GM19023 (cell line): ENCODE data around the gene TRAF3IP1.
"Not testable (repeated sequence)": the region's sequence is repeated elsewhere in the genome, so short reads cannot be mapped to it uniquely, and the experiment has no call there.

Experiments
- ATAC-seq: cut with Tn5 transposase; IDR thresholded peaks from one replicate; pipeline ENCODE4 v1.9.1; 2021; ENCODE audit warnings: mild to moderate bottlenecking, moderate library complexity; ENCODE audit not compliant: unreplicated experiment

TRAF3IP1 gene

GRCh38 chr2:238305965-238306671, 14.2 kb upstream of the TRAF3IP1 start:
- no peak for ATAC-seq

DNA sequence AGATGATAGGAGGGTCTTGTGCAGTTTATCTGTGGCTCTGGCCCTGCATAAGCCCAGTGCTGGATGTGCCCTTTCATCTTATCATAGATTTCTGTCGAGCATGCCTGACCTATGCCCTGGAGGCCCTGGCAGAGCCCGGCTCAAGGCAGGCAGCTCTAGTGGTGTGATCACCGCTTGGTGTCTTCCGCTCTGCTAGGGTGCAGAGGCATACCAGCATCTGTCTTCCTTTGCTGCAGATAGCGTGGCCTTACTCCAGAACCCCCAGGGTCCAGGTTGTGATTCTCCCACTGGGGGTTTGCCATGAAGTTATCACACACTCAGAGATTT, 13.7 kb upstream of the TRAF3IP1 start:
- no peak for ATAC-seq

DNA sequence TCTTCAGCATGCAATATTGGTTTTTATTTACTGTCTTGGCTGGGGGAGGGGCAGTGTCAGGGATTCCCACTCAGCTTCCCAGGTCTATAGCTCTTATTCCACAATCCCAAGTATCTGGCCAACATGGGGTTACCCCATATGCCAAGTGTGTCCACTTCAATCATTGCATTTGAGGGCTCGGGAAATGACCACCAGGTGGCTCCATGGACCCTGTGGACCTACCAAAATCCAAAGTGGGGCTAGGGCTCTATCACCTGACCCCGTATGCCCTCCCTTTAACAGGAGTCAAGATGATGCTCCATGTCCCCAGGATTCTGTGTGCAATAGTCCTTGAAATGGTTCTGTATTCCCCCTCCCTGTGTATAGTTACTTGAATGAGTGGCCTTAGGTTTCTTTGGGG, 12.1 kb upstream of the TRAF3IP1 start:
- ATAC-seq, result no peak

DNA sequence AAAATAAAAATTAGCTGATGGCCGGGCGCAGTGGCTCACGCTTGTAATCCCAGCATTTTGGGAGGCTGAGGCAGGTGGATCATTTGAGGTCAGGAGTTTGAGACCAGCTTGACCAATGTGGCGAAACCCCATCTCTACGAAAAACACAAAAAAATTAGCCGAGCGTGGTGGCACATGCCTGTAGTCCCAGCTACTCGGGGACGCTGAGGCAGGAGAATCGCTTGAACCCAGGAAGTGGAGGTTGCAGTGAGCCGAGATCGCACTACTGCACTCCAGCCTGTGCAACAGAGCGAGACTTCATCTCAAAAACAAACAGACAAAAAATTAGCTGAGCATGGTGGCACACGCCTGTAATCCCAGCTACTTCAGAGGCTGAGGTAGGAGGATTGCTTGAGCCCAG, 9.6 kb upstream of the TRAF3IP1 start:
- not testable (repeated sequence) for ATAC-seq

- no peak for ATAC-seq
Observed at GRCh38 chr2:238313289-238313990, 6.9 kb upstream of the TRAF3IP1 start.

- ATAC-seq, result no peak
Observed at GRCh38 chr2:238313991-238314350, 6.3 kb upstream of the TRAF3IP1 start.

DNA sequence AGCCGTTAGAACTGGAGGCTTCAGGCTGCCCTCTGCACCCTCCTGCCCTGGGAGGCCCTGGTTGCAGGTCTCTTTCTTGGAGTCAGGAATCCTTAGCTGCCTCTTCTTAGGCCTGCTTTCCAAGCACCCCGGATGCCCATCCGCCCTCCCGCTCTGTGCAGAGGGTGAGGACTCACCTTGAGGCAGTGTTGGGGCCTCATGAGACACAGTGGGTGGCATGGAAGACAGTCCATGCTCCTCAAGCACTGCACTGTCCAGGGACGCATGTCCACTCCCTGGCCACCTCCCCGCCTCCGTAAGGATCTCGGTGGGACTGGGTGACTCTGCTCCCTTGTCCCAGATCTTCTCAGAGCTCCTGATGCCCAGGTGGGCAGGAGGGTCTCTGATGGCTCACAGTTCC, 5.7 kb upstream of the TRAF3IP1 start:
- ATAC-seq, result no peak

DNA sequence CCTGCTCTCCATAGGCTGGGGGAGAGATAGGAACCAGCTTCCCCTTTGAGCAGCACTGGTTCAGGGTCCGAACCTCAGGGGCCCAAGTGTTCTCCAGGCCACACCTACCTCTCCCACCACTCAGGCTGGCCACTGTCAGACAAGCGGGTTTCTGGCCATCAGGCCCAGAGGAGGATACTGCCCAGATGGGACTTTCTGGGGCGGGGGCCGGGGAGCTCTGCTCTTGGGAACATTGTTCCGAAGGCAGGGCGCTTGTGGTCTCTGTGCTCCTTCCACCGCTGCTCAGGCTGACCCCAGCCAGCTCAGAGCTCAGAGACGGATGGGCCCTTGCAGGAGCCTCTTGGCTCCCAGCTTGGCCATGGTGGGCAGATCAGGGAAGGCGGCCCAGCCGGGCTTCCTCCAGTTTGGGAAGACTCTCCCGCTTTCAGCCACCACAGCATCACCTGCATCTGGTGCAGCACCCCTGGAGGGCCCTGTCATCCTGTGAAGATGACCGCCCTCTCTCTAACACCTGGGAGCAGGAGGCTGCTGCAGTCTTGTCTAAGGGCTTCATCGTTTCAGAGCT, 5.2 kb upstream of the TRAF3IP1 start:
- no peak for ATAC-seq

DNA sequence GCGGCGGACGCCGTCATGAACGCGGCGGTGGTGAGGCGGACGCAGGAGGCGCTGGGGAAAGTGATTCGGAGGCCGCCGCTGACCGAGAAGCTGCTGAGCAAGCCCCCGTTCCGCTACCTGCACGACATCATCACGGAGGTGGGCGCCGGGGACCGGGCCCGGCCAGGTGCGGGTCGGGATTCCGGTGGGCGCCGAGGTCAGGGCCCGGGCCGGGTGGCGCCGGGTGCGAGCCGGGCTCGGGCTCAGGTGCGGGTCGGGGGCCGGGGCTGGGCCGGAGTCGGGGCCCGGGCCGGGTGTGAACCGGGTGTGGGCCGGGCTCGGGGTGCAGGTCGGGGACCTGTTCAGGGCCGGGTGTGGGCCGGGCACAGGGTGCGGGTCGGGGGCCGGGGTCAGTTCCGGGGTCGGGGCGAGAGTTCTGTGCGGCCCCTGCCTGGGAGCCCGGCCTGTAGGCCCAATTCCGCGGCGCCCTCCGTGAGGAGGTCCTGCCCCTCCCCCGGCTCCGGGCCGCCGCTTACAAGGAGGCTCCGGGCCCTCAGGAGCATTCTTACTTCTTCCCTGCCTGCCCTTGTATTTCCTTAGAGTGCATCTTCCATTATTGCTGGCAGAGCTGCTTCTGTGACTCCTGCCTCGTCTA, 447 bp downstream of the TRAF3IP1 start:
- peak; percentile 35 for ATAC-seq

DNA sequence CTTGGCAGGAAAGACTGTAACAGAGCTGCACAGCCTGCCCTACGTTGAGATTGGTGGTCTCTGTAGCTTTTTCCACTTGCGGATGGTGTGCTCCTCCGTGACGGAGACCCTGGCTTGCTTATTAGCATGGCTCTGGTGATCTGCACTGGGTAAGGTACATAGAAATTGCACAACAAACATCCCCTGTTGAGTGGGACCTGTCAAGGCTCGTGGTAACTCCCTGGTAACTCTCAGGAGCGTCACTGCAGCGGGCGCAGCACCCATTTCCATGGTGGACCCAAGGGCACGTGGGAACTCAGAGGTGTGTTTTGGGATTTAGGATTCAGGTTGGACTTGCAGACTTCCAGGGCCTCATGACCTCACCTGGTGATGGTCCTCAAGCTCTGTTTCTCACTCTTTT, 1.1 kb downstream of the TRAF3IP1 start:
- ATAC-seq, result no peak

DNA sequence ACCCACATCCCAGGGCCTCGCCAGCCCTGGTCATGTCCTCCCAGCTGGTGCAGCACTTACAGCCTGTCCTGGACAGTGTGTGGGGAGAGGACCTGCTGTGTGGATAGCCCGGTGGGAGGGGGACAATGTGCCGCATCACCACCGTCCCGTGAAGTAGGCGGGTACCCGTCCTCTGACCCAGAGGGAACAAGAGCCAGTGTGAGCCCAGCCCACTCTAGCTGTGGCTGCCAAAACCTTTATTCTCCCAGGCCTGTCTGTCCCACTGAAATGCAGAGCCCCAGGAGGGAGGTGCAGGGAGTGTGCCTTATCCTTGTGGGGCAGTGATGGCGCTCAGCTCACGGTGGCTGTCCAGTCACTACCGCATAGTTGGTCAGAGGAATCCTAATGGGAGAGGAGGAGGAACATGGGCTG, 1.7 kb downstream of the TRAF3IP1 start:
- no peak for ATAC-seq

GRCh38 chr2:238324248-238324647, 3.9 kb downstream of the TRAF3IP1 start:
- ATAC-seq, result not testable (repeated sequence)

DNA sequence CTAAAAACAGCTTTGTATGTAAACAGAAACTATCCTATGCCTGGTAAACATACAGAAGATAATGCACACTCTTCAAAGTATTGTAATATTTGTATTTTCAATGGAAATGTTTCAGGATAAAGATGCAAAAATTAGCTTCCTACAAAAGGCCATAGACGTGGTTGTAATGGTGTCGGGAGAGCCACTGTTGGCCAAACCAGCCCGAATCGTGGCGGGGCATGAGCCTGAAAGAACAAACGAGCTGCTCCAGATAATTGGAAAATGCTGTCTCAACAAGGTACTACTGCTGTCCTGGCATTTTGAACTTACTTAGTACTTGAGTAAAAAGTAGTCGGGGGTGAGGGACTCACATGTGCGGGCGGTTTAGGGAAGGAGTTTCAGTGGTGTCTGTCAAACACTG, 5.4 kb downstream of the TRAF3IP1 start:
- no peak for ATAC-seq

GRCh38 chr2:238326801-238327365, 6.6 kb downstream of the TRAF3IP1 start:
- no peak for ATAC-seq

DNA sequence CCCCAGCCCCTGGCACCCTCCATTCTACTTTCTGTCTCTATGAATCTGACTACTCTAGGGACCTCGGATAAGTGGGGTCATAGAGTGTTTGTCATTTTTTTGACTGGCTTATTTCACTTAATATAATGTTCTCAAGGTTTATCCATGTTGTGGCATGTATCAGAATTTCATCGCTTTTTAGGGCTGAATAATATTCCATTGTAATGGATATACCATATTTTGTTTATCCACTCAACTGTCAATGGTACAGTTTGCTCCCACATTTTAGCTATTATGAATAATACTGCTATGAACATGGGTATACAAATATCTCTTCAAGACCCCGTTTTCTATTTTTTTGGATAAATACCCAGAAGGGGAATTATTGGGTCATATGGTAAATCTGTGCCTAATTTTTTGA, 7.4 kb downstream of the TRAF3IP1 start:
- no peak for ATAC-seq

DNA sequence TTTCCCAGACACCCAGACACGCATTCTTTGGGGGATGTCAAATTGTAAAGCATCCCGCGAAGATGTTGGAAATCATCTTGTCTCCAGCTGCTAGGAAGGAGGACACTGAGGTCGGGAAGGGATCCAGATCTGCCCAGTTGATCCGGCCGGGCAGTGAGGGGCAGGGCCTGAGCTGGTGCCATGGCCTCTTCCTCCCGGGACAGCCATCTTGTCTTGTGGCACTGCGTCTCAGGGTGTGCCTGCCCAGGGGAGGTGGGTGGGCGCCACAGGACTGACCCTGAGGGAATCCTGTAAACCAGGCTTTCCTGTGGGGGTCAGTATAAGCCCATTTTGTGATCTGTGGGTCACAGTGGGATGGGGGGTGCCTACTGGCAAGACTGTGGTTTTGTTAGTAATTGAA, 10.1 kb downstream of the TRAF3IP1 start:
- no peak for ATAC-seq

- no peak for ATAC-seq
Observed at GRCh38 chr2:238331916-238332315, 11.6 kb downstream of the TRAF3IP1 start.

- no peak for ATAC-seq
Observed at GRCh38 chr2:238334885-238335284, 14.6 kb downstream of the TRAF3IP1 start.

DNA sequence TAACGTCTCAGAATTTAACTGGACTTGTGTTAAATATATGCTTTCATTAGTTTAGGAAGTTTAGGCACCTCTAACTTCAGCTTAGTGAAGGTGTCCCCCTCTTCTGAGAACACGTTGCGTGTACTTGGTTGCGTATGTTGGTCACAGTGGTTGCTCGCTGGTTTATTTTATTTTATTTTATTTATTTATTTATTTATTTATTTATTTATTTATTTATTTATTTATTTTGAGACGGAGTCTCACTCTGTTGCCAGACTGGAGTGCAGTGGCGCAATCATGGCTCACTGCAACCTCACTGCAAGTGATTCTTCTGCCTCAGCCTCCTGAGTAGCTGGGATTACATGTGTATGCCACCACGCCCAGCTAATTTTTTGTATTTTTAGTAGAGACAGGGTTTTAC, 15.3 kb downstream of the TRAF3IP1 start:
- ATAC-seq, result not testable (repeated sequence)

DNA sequence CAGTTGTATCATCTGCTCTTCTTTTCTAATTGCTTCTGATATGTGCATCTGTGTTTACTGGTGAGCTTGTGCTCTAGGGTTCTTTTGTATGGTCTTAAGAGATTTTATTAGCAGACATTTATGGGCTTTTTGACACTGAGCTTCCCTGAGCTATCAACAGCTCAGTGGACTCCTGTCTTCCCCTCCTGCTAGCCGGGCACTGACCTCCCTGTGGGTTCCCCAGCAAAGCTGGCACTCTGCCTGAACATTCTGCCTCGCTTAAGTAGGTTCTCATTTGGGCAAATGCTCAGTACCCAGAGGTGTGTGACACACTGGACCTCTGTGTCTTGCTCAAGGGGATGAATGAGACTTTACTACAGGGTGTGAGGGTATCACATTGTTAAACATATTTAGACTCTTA, 15.8 kb downstream of the TRAF3IP1 start:
- no peak for ATAC-seq

DNA sequence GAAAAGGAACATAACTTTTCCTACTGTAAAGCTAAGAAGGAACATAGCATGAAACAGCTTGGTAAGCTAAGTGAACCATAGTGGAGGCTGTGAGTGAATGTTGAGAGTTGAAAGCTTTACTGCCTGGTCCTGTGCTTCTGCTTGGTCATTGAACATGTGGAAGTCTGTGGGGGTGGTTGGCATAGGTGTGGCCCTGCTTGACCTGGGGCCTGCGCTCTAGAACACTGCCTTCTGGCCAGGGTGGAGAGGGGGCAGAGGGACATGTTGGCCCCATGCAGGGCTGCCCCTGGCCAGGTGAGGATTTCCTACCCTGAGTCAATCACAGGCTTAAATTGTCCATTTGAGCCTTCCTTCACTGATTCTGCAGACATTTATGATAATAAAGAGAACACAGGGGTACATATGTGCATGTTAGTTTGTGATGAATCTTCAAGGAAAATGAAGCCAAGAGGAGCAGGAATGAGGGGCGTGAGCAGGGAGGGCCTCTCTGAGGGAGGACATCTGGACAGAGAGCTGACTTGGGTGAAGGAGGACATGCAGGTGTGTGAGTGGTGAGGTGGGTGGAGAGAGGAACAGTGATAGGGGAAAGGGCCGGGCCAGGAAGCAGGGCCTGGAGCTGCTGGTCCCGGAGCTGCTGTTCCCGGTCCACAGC, 16.6 kb downstream of the TRAF3IP1 start:
- ATAC-seq, result no peak
